Neuronal stem cell (in vitro differentiated cells): Measurements from ENCODE around the gene TRPM1.

Source experiments
- DNase-seq: peaks from one replicate; pipeline ENCODE4 v3.0.0-alpha.2; 2013; ENCODE audit warnings: low spot score
- H2AFZ ChIP-seq: one replicate; pipeline ENCODE4 v1.6.1; 2013; ENCODE audit warnings: mild to moderate bottlenecking, low read length, inconsistent platforms
- H2AK5ac ChIP-seq: 2 replicates; pipeline ENCODE4 v1.6.1; 2013; ENCODE audit warnings: low read depth, mild to moderate bottlenecking, inconsistent platforms, low read length, moderate library complexity, mixed read lengths
- H2BK120ac ChIP-seq: 2 replicates; pipeline ENCODE4 v1.6.1; 2013; ENCODE audit warnings: low read depth, mild to moderate bottlenecking, inconsistent platforms, low read length, moderate library complexity, mixed read lengths
- H2BK12ac ChIP-seq: one replicate; pipeline ENCODE4 v1.6.1; 2013; ENCODE audit warnings: low read length, inconsistent platforms
- H2BK15ac ChIP-seq: 2 replicates; pipeline ENCODE4 v1.6.1; 2013; ENCODE audit warnings: mild to moderate bottlenecking, low read length, inconsistent platforms, mixed read lengths
- H2BK5ac ChIP-seq: one replicate; pipeline ENCODE4 v1.6.1; 2013; ENCODE audit warnings: inconsistent platforms, mild to moderate bottlenecking, low read length, moderate library complexity
- H3K14ac ChIP-seq: one replicate; pipeline ENCODE4 v1.6.1; 2013; ENCODE audit warnings: low read length, inconsistent platforms
- H3K18ac ChIP-seq: 2 replicates; pipeline ENCODE4 v1.6.1; 2013; ENCODE audit warnings: low read length, inconsistent platforms
- H3K23ac ChIP-seq: 2 replicates; pipeline ENCODE4 v1.6.1; 2013; ENCODE audit warnings: low read depth, mild to moderate bottlenecking, mixed read lengths, low read length, inconsistent platforms; ENCODE audit not compliant: poor library complexity
- H3K27ac ChIP-seq: replicated peaks from 3 replicates; pipeline ENCODE4 v1.5.1; 2013; ENCODE audit warnings: low read length, inconsistent platforms
- H3K27me3 ChIP-seq, 3 experiments: 2 replicates each; pipeline ENCODE4 v1.6.1; 2013; ENCODE audit warnings: low read length in 3 of 3, mild to moderate bottlenecking in 2 of 3, inconsistent platforms in 1 of 3, low read depth in 1 of 3, mixed read lengths in 1 of 3, moderate library complexity in 1 of 3; ENCODE audit not compliant: control insufficient read depth in 3 of 3, insufficient read depth in 3 of 3
- H3K36me3 ChIP-seq, 2 donors: replicated peaks in 1 of 2; 2 replicates each; pipeline ENCODE4 v1.6.1; 2013; ENCODE audit warnings: low read length in 2 of 2; ENCODE audit not compliant: control insufficient read depth in 2 of 2, insufficient read depth in 2 of 2
- H3K4ac ChIP-seq: 2 replicates; pipeline ENCODE4 v1.6.1; 2013; ENCODE audit warnings: inconsistent platforms, mild to moderate bottlenecking, low read length, moderate library complexity
- H3K4me1 ChIP-seq, 2 donors: 1 replicate in 1 of 2; 2 replicates in 1 of 2; pipeline ENCODE4 v1.6.1; 2013; ENCODE audit warnings: low read length in 2 of 2, low read depth in 1 of 2; ENCODE audit not compliant: control insufficient read depth in 2 of 2, insufficient read depth in 1 of 2
- H3K4me2 ChIP-seq: one replicate; pipeline ENCODE4 v1.6.1; 2013; ENCODE audit warnings: mild to moderate bottlenecking, low read length, inconsistent platforms; ENCODE audit not compliant: insufficient read depth, poor library complexity, severe bottlenecking
- H3K4me3 ChIP-seq, 2 donors: 2 replicates each; pipeline ENCODE4 v1.5.1; 2013; ENCODE audit warnings: low read length in 2 of 2, mild to moderate bottlenecking in 2 of 2, inconsistent platforms in 1 of 2, moderate library complexity in 1 of 2
- H3K79me1 ChIP-seq: one replicate; pipeline ENCODE4 v1.6.1; 2013; ENCODE audit warnings: low read depth, mild to moderate bottlenecking, inconsistent platforms, low read length, moderate library complexity
- H3K9ac ChIP-seq: one replicate; pipeline ENCODE4 v1.6.1; 2013; ENCODE audit warnings: mild to moderate bottlenecking, low read depth, low read length, inconsistent platforms; ENCODE audit not compliant: poor library complexity
- H3K9me3 ChIP-seq, 2 donors: replicated peaks in 1 of 2; 2 replicates each; pipeline versions ENCODE3 to v1.6.1; 2013; ENCODE audit warnings: low read length in 2 of 2, mild to moderate bottlenecking in 2 of 2, inconsistent platforms in 1 of 2, low read depth in 1 of 2, mixed read lengths in 1 of 2, moderate library complexity in 1 of 2; ENCODE audit not compliant: control insufficient read depth in 2 of 2, insufficient read depth in 1 of 2
- H4K8ac ChIP-seq: one replicate; pipeline ENCODE4 v1.6.1; 2013; ENCODE audit warnings: low read depth, mild to moderate bottlenecking, inconsistent platforms, low read length, moderate library complexity
- H4K91ac ChIP-seq: one replicate; pipeline ENCODE4 v1.6.1; 2013; ENCODE audit warnings: low read length, low read depth, mild to moderate bottlenecking, inconsistent platforms; ENCODE audit not compliant: poor library complexity
- WGBS, 2 donors: extraction: QIAGEN DNeasy Blood & Tissue Kit; methylation state at CpG; one replicate each; pipeline ENCODE4 v1.1.7; 2013; ENCODE audit warnings: missing lambda C conversion rate in 2 of 2, mixed read lengths in 1 of 2; ENCODE audit not compliant: insufficient read length in 2 of 2, insufficient replicate concordance in 1 of 2; ENCODE audit errors: extremely low coverage in 2 of 2; 5-methylcytosine and 5-hydroxymethylcytosine counted together

Gene TRPM1

GRCh38 chr15:31020542-31020941, 81.0 kb downstream of the TRPM1 start:
- Histone ChIP-seq H4K8ac (no peak overlapping the region), H2BK120ac (no peak overlapping the region), H3K27me3 (no peaks in the 10 kb centered on the region), H2BK5ac (no peak overlapping the region), H2BK12ac (no peak overlapping the region), H3K23ac (no peak overlapping the region), H3K14ac (no peak overlapping the region), H3K4me1 (peaks cover 4 to 16% of the 10 kb centered on the region in 2 donors), H2AK5ac (no peak overlapping the region), H4K91ac (no peak overlapping the region), H3K18ac (no peak overlapping the region), H2BK15ac (no peak overlapping the region), H3K27ac (no peak overlapping the region), H3K9ac (no peak overlapping the region), H2AFZ (no peak overlapping the region), H3K4me2 (no peak overlapping the region), H3K9me3 (no peaks in the 10 kb centered on the region), H3K36me3 (no peaks in the 10 kb centered on the region), H3K79me1 (no peaks in the 10 kb centered on the region), H3K4ac (no peak overlapping the region), H3K4me3 (no peak overlapping the region)
- DNase-seq, result no peak
- WGBS, 2 donors, result no CpG with 5 or more reads among the region's 5 CpGs

GRCh38 chr15:31019986-31020385, 81.5 kb downstream of the TRPM1 start:
- Histone ChIP-seq H3K36me3 (no peaks in the 10 kb centered on the region), H3K27ac (no peak overlapping the region), H3K9me3 (no peaks in the 10 kb centered on the region), H4K8ac (no peak overlapping the region), H2BK120ac (no peak overlapping the region), H3K18ac (no peak overlapping the region), H3K4ac (no peak overlapping the region), H4K91ac (no peak overlapping the region), H2AFZ (no peak overlapping the region), H2BK5ac (no peak overlapping the region), H3K79me1 (no peaks in the 10 kb centered on the region), H3K4me1 (peaks cover 4 to 13% of the 10 kb centered on the region in 2 donors), H3K27me3 (no peaks in the 10 kb centered on the region), H3K9ac (no peak overlapping the region), H2BK12ac (no peak overlapping the region), H3K14ac (no peak overlapping the region), H3K4me3 (no peak overlapping the region), H2AK5ac (no peak overlapping the region), H3K23ac (no peak overlapping the region), H2BK15ac (no peak overlapping the region), H3K4me2 (no peak overlapping the region)
- DNase-seq, result no peak
- WGBS, 2 donors, result no CpG with 5 or more reads among the region's 3 CpGs

GRCh38 chr15:31017311-31017710, 84.2 kb downstream of the TRPM1 start:
- H2AFZ ChIP-seq, result no peak overlapping the region
- H3K27me3 ChIP-seq, result no peaks in the 10 kb centered on the region
- DNase-seq, result no peak

GRCh38 chr15:31016446-31016915, 85.0 kb downstream of the TRPM1 start:
- no CpG with 5 or more reads among the region's 3 CpGs for WGBS, 2 donors
- Histone ChIP-seq H2BK5ac (no peak overlapping the region), H3K4ac (no peak overlapping the region), H3K27ac (no peak overlapping the region), H3K4me2 (no peak overlapping the region), H3K27me3 (no peaks in the 10 kb centered on the region), H4K91ac (no peak overlapping the region), H3K36me3 (no peaks in the 10 kb centered on the region), H3K4me3 (no peak overlapping the region), H2BK15ac (no peak overlapping the region), H3K79me1 (no peaks in the 10 kb centered on the region), H4K8ac (no peak overlapping the region), H2AK5ac (no peak overlapping the region), H3K4me1 (no peaks in the 10 kb centered on the region), H3K23ac (no peak overlapping the region), H2AFZ (no peak overlapping the region), H3K18ac (no peak overlapping the region), H3K9me3 (peaks cover 2 to 3% of the 10 kb centered on the region in 2 donors), H3K9ac (no peak overlapping the region), H3K14ac (no peak overlapping the region), H2BK12ac (no peak overlapping the region), H2BK120ac (no peak overlapping the region)
- DNase-seq, result no peak

More at GRCh38 chr15:31017311-31017710, 84.2 kb downstream of the TRPM1 start:
- no CpG with 5 or more reads among the region's 1 CpG for WGBS, 2 donors
- no peak overlapping the region for H3K23ac ChIP-seq
- H2BK5ac ChIP-seq, result no peak overlapping the region
- H3K4me2 ChIP-seq, result no peak overlapping the region
- H3K27ac ChIP-seq, result no peak overlapping the region
- H2BK120ac ChIP-seq, result no peak overlapping the region
- H3K4ac ChIP-seq, result no peak overlapping the region
- peaks cover under 1 to 2% of the 10 kb centered on the region in 2 donors for H3K9me3 ChIP-seq
- H3K4me3 ChIP-seq, result no peak overlapping the region
- H4K91ac ChIP-seq, result no peak overlapping the region
- no peak overlapping the region for H3K18ac ChIP-seq
- no peak overlapping the region for H3K14ac ChIP-seq
- H3K79me1 ChIP-seq, result no peaks in the 10 kb centered on the region
- no peak overlapping the region for H4K8ac ChIP-seq
- no peaks in the 10 kb centered on the region for H3K36me3 ChIP-seq
- H2BK12ac ChIP-seq, result no peak overlapping the region
- H3K9ac ChIP-seq, result no peak overlapping the region
- no peak overlapping the region for H2AK5ac ChIP-seq
- no peak overlapping the region for H2BK15ac ChIP-seq
- no peaks in the 10 kb centered on the region for H3K4me1 ChIP-seq
